ENCODE data around the gene HOXC4.

Gene HOXC4

DNA sequence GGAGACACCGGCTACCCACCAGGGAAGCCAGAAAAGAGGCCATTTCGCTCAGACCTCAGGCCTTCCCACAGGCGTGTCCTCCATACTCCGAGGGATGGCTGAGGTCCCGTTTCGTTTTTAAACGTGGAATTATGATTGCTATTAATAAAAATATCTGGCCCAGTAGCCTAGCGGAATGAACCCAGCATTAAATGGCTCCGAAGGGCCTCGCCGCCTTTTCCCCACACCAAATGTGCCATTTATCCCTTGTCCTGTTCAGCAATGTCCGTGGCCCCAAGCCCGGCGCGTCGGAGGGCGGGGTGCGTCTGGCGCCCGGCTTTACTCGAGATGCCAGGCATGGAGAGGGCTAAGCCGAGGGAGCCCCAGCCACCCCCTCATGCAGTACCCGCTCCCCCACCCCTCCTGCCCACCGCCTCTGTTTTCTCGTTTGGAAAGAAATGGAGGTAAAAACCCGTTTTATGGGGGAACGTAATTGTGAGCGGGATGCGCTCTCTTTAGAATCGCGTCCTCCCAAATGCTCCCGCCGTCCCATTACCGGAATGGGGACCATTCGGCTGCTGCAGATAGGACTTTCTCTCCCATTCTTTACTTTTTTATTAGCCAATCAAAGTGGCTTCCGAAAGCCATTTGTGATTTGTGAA is 39.1 kb upstream of the HOXC4 start:
- in situ Hi-C loops (cut with MboI; ENCODE audit: low pct_unique_long_range_greater_than_20kb, low sequenced_read_pairs): no loop called here
- DNase-seq: no peak

DNA sequence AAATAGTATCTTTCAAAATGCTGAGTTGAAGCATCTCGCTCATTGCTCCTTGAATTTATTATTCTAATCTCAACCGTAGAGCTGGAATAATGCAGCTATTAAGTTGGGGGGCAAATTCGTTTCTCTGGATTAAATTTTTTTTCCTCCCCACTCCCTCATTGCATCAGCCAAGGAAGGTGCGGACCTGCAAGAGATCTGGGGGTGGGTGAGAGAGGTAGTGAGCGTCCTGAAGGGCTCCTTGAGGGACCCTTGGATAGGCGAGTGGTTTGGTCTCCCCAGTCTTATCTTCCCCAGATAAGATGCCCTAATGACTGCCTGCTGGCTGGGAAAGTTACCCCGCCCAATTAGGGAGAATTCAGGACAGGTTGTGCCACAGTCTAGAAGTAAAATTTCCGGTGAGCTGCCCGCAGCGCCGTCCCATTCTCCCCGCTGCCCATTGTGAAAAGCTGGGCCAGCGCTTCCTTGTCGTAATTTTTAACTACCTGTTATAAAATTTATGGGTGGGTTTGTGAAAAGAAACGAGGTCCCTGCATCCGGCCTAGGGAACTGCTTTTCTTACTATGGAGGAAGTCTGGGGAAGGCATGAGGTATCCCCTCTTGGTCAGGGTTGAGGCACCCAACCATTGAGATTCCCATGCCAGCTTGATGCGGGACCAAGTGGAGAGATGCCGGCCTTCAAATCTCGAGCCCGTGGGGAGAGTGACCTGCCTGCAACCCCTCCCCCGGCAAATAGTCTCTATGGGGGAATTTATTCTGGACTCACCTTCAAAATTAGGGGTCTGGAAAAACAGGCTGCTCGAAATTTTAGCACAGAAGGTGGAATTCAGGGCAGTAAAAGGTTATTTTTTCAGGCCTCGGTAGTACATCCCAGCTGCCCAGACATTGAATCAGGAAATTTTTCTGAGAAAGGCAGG is 38.4 kb upstream of the HOXC4 start:
- DNase-seq: no peak
- in situ Hi-C loops (cut with MboI; ENCODE audit: low pct_unique_long_range_greater_than_20kb, low sequenced_read_pairs): no loop called here

DNA sequence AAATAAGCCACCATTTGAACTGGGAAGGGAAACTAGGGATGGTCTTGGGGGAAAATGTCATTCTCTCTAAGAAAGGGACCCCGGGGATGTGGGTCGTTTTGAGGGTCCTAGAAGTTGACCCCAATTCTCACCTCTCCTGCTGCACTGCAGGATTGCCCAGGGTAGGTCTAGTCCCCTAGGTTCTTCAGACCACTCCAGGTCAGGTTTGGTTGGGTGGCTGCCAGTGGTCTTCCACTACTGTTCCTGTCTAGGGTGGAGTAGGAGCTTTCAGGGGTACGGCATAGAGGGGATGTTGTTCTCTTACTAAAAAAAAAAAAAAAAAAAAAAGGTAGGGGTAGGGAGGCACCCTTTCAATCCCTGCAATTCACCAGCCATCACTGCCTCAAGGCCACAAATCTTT is 37.6 kb upstream of the HOXC4 start:
- no peak for DNase-seq
- in situ Hi-C loops (cut with MboI; ENCODE audit: low pct_unique_long_range_greater_than_20kb, low sequenced_read_pairs): no loop called here

DNA sequence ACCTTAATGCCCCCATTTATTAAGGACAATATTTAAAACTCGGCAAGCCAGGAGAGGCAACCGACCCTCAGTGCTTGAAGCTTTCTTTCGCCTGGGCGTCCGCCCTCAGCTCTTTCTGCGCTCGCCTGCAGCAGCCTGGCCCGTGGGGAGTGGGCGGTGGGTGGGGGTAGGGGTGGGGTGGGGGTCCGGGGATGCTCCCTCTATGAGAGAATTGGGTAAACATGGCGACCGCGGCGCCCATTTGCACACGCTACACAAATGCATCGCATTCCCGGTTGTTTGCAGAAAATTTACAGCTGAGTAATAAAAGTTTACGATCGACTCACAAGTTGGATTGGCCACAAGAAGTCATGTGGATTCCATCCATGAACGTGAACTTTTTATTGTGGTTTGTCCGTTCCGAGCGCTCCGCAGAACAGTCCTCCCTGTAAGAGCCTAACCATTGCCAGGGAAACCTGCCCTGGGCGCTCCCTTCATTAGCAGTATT is 37.1 kb upstream of the HOXC4 start:
- no peak for DNase-seq
- in situ Hi-C loops (cut with MboI; ENCODE audit: low pct_unique_long_range_greater_than_20kb, low sequenced_read_pairs): no loop called here

DNA sequence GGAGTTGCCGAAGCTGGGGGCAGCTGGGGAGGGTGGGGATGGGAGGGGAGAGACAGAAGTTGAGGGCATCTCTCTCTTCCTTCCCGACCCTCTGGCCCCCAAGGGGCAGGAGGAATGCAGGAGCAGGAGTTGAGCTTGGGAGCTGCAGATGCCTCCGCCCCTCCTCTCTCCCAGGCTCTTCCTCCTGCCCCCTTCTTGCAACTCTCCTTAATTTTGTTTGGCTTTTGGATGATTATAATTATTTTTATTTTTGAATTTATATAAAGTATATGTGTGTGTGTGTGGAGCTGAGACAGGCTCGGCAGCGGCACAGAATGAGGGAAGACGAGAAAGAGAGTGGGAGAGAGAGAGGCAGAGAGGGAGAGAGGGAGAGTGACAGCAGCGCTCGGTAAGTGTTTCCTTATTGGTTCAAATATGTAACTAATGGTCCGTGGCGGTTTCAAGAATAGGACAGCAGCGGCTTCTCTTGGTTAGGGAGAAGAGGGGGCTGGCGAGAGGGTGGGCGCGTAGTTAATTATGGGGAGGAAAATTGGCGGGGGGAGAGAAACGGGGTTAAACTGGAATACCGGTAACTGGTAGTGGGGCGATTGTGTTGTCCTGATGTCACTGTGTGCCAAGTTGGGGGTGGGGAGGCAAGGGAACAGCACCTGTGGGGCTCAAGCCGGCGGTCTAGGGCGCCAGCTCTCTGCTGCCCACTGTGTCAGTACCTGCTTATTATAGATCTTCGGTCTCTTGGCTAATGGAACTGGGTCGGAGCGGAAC is 36.4 kb upstream of the HOXC4 start:
- DNase-seq: peak; percentile 44
- in situ Hi-C loops (cut with MboI; ENCODE audit: low pct_unique_long_range_greater_than_20kb, low sequenced_read_pairs): no loop called here

DNA sequence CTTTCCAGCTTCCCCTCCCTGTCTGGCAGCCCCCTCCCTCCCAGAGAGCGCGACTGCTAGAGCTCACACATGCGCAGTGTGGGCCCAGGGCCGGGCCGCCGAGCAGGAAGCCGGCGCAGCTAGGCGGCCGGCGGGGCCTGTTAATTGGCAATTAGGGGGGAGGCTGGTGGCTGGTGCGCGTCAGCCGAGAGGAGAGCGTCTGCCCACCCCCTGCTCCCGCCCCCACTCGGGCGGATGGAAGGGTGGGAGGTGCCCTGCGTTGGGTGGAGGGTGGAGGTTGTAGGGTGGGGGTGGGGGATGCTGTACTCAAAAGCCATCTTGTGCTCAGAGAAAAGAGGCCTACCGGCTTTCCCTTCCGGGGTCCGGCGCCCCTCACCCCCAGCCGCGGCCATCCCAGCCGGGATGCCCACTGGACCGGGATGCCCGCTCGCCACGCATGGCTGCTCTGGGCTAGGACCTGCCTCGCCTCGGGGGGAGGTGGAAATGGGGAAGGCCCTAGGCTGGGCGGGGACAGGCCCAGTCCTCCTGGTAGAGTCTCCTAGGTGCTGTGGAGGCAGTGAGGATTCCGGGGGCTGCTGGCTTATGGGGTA is 35.7 kb upstream of the HOXC4 start:
- DNase-seq: peak; percentile 92
- in situ Hi-C loops (cut with MboI; ENCODE audit: low pct_unique_long_range_greater_than_20kb, low sequenced_read_pairs): no loop called here

DNA sequence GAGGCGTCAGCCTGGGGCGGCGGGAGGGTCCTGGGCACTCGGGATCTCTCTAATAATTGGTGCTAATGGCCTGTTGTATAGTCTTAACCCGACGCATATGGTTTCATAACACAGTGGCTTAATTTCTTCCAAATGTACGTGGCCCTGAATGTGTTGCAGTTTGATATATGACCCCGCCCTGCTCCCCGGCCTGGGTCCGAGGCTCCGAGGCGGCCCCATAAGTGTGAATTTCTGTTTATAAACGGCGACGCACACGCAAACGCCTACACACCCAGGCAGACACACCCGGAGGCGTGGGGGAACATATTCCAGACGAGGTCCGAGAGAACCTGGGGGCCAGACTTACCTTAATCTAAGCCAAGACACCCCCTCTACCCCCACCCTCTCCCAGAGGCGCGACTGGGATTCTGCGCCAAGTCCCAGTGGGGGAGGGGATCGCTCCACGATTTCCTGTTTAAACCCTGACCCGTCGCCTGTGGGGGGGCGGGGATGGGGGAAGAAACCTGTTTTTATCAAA is 35.1 kb upstream of the HOXC4 start:
- in situ Hi-C loops (cut with MboI; ENCODE audit: low pct_unique_long_range_greater_than_20kb, low sequenced_read_pairs): no loop called here
- DNase-seq: no peak

DNA sequence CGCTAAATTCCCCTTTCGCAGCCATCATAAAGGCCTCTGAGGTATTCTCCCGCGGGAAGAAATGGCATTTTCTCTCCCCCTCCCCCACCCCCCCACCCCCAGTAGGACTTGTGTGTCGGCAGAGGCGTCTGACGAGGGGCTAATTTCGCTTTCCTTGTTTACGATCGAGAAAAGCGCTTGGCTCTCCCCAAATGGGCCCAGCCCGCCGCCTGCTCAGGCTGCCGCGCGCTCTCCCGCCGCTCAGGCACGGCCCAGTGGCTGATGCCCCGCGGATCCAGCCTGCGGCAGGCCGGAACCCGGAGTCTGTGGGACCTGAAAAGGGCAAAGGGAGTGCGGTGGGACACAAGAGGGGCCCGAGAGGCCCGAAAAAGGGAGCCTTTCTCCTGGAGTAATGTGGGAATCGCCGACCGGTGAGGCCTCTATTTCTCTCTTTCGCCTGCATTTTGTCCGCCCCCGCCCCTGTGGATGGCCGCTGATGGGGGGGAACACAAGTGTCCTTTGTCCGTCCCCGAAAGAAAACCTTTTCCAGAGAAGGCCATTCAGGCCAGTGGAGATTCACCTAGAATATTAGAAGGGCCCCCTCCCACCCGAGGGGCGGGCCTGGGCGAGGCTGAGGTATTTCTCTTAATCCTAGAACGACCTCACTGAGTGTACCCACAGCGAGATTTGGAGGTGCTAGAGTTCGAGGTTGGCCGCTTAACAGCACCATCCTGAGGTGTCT is 34.4 kb upstream of the HOXC4 start:
- in situ Hi-C loops (cut with MboI; ENCODE audit: low pct_unique_long_range_greater_than_20kb, low sequenced_read_pairs): no loop called here
- DNase-seq: no peak

DNA sequence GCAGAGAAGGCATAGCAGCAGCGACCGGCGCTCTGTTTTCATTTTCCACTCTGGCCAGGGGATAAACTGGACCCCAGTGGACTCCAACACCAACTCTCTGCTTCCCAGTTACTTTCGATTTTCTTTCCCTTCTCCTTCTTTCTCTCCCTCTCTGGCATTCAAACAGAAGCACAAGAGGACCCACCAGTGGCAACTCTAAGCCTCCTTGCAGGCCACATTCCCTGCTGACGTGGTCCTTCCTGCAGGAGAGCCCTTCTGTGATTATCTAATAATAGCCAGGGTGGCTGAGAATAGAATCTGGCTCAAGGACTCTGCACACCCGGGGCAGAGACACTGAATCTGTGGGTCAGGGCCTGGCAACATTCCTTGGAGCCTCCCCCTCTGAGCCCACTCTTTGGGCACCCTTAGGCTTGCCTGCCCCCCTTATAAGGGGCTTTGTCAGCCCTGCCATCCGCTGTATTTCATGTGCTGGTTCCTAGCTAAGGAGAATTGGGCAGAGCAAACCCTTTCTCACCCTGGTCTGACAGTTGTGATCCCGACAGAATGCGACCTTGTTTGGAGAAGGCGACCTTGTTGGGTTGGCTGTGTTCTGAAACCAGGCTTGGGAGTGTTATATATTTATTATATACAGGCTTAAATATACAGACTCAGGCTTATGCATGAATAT is 33.6 kb upstream of the HOXC4 start:
- in situ Hi-C loops (cut with MboI; ENCODE audit: low pct_unique_long_range_greater_than_20kb, low sequenced_read_pairs): no loop called here
- no peak for DNase-seq

DNA sequence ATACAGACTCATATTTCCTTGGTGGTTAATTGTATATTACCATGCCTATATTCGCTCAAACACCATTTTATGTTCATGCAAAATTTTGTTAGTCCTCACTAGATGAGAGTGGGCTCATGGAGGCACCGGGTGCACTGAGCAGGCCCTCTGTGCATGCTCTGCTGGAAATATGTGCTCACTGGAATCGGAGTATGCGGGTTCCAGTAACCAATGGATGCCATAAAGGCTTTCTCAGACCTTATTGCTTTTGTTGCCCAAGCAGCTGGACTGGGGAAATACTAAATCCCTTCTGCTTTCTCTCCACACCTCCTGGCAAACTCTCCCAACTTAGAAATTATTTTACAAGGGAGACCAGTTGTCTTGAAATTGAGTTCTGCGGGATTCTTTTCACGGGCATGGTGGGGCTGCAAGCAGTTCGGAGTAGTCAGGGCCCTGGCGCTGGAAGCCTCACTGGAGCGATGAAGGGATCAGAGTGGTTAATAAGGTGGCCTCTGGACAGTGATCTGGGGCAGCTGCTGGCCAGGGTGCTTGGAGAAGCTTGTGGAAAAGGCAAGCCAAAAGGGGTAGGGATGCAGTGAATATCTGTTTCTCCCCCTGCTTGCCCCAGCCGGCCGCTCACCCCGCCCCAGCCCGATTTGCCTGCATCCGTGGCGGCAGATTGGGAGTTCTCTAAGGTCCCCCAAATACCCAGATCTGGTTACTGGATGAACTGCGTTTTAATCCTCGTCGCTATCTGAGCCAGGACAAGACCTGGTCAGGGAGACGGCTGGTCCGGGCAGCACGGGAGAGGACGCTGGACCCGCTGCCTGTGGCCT is 32.8 kb upstream of the HOXC4 start:
- in situ Hi-C loops (cut with MboI; ENCODE audit: low pct_unique_long_range_greater_than_20kb, low sequenced_read_pairs): no loop called here
- DNase-seq: no peak

DNA sequence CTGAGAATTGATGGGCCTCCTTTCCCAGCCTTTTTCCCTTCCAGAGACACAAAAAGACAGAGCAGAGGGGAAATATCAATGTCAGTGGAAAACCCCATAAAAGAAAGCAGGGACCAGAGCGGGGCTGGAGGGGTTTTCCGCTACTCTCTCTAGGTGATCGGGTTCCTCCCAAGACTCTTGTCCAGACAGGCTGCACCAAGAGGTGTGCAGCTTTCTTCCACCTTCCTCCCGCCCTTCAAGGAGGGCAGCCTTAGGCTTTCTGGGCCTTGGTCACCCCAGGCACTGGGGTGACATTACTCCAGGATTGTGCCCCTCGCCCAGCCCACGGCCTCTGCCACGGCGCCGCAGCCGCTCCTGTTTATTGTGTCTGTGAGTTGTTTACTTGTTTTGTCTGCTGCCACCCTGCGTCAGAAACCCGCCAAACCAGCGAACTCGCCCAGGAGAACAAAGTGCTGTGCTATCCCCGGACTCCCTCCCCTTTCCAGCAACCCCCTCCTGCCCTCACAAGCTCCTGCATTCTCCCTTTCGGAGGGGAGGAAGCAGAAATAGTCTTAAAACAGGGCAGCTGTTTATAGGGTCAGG is 32.1 kb upstream of the HOXC4 start:
- in situ Hi-C loops (cut with MboI; ENCODE audit: low pct_unique_long_range_greater_than_20kb, low sequenced_read_pairs): no loop called here
- no peak for DNase-seq

DNA sequence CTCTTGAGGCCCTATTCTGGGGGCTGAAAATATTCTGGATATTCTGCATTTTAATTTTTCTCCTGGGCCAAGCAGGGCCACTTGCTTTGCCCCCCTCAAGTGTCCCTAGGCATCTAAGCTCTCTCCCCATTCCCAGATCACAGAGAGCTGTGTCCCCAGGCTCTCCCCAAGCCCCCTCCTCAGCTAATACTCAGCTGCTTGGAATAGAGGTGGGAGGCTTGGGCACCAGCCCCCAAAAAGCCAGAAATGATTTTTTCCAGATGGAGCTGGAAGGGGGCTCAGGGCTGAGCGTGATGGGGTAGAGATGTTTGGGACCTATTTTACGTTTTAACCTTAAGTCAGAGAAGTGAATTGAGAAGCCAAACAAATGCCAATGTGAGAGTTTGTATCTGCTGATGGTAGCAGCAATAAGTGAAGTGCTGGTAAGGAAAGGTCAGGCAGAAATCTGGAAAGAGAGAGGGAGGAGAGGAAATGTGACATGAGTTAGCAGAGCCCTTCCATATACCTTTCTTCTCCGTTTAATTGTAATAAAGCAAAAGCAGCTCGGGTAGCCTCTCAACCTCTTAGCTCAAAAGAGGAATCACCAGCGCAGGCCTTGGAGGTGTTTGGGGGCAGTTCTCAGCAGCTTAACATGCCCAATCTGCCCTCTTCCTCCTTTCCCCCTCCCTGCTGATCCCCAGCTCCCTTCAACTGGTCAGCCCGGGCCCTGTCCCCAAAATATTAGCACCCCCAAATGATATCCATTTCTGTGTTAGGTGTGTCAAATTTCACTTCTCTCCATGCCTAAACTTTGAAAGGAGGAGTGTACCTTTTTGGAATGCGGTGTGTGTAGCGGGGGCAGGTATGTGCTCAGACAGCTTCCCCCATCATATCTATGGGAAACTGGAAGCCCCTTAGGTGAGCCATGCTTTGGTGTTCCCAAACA is 30.4 kb upstream of the HOXC4 start:
- in situ Hi-C loops (cut with MboI; ENCODE audit: low pct_unique_long_range_greater_than_20kb, low sequenced_read_pairs): no loop called here
- no peak for DNase-seq

DNA sequence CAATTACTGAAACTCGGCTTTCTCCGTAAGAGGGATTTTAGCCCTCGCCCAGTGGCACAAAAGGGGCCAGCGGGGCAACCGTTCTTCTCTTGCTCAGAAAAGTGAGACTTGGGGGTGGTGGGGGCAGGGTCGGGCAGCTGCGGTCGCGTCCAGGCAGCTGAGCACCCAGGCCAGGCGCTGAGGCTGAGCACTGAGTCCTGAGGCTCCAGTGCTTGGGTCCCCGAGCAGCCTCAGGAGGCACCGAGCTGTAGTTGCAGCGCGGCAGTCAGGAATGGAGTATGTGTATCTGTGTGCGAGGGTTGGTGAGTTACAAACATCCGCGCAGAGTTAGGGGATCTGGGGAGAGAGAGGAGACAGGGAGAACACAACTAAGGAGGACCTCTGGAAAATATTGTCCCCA is 29.5 kb upstream of the HOXC4 start:
- in situ Hi-C loops (cut with MboI; ENCODE audit: low pct_unique_long_range_greater_than_20kb, low sequenced_read_pairs): no loop called here

DNA sequence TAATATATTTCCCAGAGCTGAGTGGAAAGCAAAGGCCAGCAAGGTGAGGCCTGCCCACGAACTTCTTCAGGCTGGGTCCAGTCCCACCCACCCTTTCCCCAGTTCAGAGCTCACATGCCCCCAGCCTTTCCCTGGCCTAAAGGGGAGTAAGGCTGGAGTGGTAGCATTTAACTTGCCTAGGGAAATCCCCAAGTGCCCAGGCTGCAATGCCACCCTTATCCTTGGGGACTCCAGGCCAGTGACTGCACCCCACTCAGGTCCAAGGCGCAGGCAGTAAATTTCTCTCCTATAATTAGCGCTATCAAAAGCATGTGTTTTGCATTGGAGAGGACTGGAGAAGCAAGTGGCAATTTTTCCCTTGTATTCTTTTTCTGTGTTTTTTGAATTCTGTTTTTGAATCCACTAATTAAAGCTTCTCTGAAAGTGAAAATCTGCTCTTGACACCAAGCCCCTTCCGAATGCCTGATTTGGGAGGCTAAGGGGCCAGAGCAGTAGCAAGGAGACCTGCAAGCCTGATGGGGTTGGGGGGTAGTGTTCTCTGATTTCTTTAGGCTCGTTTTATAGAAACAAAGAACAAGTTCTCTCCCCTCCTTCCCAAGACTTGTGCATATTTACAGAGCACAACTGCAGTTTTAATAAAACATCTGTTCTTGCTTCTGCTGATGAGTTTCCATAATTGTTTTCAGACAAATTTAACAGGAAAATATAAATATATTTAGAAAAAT is 28.9 kb upstream of the HOXC4 start:
- in situ Hi-C loops (cut with MboI; ENCODE audit: low pct_unique_long_range_greater_than_20kb, low sequenced_read_pairs): no loop called here
- DNase-seq: no peak

More for the DNA sequence above, 29.5 kb upstream of the HOXC4 start:
- no peak for DNase-seq
